ENCODE data around the gene AFF3. TPM values are rescaled to one million over a fixed set of nuclear protein-coding genes. Genes with fewer than 3 reads are reported as not detected.

The AFF3 gene
- total RNA-seq, 2 experiments from 2014 or later: 0.03 TPM

GRCh38 chr2:99801327-99801901, 341.0 kb downstream of the AFF3 start:
- Mint-ChIP-seq H3K36me3 (ENCODE audit: low read depth) (no peaks in the 10 kb centered on the region), H3K4me1 (no peaks in the 10 kb centered on the region), H3K27ac (no peak overlapping the region), H3K4me3 (no peak overlapping the region), H3K9me3 (no peaks in the 10 kb centered on the region), H3K27me3 (peaks cover 2% of the 10 kb centered on the region)
- CTCF ChIA-PET: no interaction called here
- POLR2A ChIA-PET: no interaction called here
- DNase-seq: no peak

DNA sequence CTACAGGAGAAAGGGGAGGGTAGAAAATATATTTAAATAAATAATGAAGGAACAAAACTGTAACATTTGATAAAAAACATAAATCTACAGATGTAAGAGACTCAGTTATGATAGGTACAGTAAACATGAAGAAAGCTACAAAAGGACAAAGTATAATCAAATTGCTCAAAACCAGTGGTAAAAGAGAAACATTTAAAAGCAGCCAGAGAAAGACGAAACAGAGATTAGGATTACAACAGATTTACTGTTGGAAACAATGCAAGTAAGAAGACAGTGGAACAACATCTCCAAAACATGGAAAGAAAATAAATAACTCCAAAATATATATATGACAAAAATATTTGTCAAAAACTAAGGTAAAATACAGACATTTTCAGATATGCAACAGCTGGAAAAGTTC, 344.9 kb downstream of the AFF3 start:
- H3K9me3 Mint-ChIP-seq: no peaks in the 10 kb centered on the region
- H3K4me1 Mint-ChIP-seq: no peaks in the 10 kb centered on the region
- H3K27me3 Mint-ChIP-seq: no peaks in the 10 kb centered on the region
- no peak overlapping the region for H3K27ac Mint-ChIP-seq
- no peaks in the 10 kb centered on the region for H3K36me3 Mint-ChIP-seq (ENCODE audit: low read depth)
- H3K4me3 Mint-ChIP-seq: no peak overlapping the region
- ChIA-PET CTCF (no interaction called here), POLR2A (no interaction called here)
- no peak for DNase-seq

DNA sequence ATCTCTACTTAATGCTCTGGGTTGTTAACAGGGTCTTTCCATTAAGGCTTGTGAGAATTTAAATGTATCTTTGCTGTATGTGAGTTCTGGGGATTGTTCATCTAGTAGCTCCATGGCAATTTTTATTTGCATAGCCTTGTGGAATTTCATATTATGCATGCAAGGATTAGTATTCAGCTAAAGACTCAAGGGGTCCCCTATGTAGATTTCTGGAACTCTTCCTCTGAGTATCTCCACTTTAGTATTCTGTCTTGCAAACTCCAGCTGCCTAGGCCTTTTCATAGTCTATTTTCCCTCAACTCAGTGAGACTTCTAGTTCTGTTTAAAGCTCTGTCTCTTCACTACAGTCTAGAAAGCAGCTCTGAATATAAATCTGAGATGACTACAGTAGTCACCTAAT, 348.0 kb downstream of the AFF3 start:
- Mint-ChIP-seq H3K4me1 (no peaks in the 10 kb centered on the region), H3K27me3 (no peaks in the 10 kb centered on the region), H3K4me3 (no peak overlapping the region), H3K27ac (no peak overlapping the region), H3K9me3 (no peaks in the 10 kb centered on the region), H3K36me3 (ENCODE audit: low read depth) (no peaks in the 10 kb centered on the region)
- DNase-seq: no peak
- CTCF ChIA-PET: no interaction called here
- POLR2A ChIA-PET: no interaction called here

- Mint-ChIP-seq H3K9me3 (no peaks in the 10 kb centered on the region), H3K27me3 (no peaks in the 10 kb centered on the region), H3K36me3 (ENCODE audit: low read depth) (no peaks in the 10 kb centered on the region), H3K4me1 (no peaks in the 10 kb centered on the region), H3K4me3 (no peak overlapping the region), H3K27ac (no peak overlapping the region)
- CTCF ChIA-PET: no interaction called here
- POLR2A ChIA-PET: no interaction called here
- no peak for DNase-seq
These were observed 349.4 kb downstream of the AFF3 start for GRCh38 chr2:99793022-99793421.

DNA sequence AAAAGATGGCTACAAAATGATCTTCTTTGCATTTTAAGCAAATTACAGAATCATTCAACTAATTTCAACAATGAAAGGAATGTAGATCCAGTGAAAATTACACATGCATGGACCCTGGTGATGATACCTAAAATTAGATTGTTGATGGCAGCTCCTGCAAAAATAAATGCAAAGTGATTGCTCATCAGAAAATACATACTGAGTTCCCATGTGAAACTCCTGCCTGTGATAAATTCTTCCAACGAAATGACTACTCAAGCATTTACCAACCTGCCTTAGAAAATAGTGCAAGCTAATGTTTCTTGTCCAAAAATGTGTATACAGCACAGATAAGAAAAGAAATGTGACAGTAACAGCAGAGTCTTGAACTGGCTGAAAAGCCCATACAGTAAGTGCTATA, 352.5 kb downstream of the AFF3 start:
- Mint-ChIP-seq H3K4me3 (no peak overlapping the region), H3K27me3 (no peaks in the 10 kb centered on the region), H3K9me3 (no peaks in the 10 kb centered on the region), H3K36me3 (ENCODE audit: low read depth) (no peaks in the 10 kb centered on the region), H3K27ac (no peak overlapping the region), H3K4me1 (no peaks in the 10 kb centered on the region)
- CTCF ChIA-PET: no interaction called here
- no peak for DNase-seq
- POLR2A ChIA-PET: no interaction called here

- no peak overlapping the region for H3K27ac Mint-ChIP-seq
- ChIA-PET CTCF (interaction anchor here (0.6 kb wide), 1 partner anchor 256 kb away, joined by 5 read pairs; no protein-coding TSS in a partner anchor), POLR2A (no interaction called here)
- no peak overlapping the region for H3K4me3 Mint-ChIP-seq
- H3K36me3 Mint-ChIP-seq (ENCODE audit: low read depth): no peaks in the 10 kb centered on the region
- H3K9me3 Mint-ChIP-seq: no peaks in the 10 kb centered on the region
- H3K27me3 Mint-ChIP-seq: no peaks in the 10 kb centered on the region
- no peak for DNase-seq
- H3K4me1 Mint-ChIP-seq: no peaks in the 10 kb centered on the region
These were observed 354.5 kb downstream of the AFF3 start for GRCh38 chr2:99787769-99788382.

GRCh38 chr2:99786636-99787390, 355.6 kb downstream of the AFF3 start:
- H3K9me3 Mint-ChIP-seq: no peaks in the 10 kb centered on the region
- no peaks in the 10 kb centered on the region for H3K27me3 Mint-ChIP-seq
- no peaks in the 10 kb centered on the region for H3K4me1 Mint-ChIP-seq
- CTCF ChIA-PET: no interaction called here
- no peak overlapping the region for H3K27ac Mint-ChIP-seq
- DNase-seq: no peak
- H3K36me3 Mint-ChIP-seq (ENCODE audit: low read depth): no peaks in the 10 kb centered on the region
- POLR2A ChIA-PET: no interaction called here
- H3K4me3 Mint-ChIP-seq: no peak overlapping the region

DNA sequence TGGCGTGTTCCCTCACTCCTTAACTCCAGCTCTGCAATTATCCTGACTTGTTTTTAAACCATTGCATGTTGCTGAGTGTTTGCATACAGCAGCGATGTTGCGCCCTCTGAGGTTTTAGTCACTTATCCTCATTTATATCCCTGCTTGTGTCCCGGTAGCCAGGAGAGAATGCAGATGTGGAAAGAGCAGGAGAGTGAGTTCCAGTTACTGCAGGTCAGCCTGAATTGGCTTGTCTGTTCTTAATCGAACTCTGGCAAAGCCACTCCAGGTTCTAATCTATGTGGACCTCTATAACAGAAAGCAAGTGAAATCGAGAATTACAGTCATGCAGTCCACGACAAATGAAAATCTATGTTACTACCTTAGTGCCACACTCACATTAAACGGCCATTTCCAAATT, 357.4 kb downstream of the AFF3 start:
- Mint-ChIP-seq H3K36me3 (ENCODE audit: low read depth) (no peaks in the 10 kb centered on the region), H3K4me3 (no peak overlapping the region), H3K27ac (no peak overlapping the region), H3K27me3 (no peaks in the 10 kb centered on the region), H3K9me3 (no peaks in the 10 kb centered on the region), H3K4me1 (no peaks in the 10 kb centered on the region)
- ChIA-PET POLR2A (no interaction called here), CTCF (no interaction called here)
- DNase-seq: no peak

DNA sequence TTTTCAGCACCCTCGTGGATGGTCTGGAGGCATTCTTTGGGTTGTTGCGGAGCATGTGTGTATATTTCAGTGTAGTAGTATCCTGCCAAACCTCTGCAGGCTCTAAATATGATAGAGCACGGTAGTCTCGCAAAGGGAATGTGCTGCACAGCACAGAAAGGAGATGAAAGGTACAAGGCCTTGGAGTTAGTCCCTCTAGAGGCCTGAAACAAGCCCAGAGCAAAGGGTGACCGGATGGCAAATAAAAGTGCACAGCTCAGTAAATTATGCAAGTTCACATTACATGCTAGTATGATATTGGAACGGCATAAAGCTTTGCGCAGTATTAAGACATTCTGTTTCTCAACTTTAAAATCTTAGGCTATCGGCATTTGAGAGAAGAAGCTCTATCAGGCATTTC, 358.1 kb downstream of the AFF3 start:
- no peaks in the 10 kb centered on the region for H3K36me3 Mint-ChIP-seq (ENCODE audit: low read depth)
- POLR2A ChIA-PET: no interaction called here
- H3K4me1 Mint-ChIP-seq: no peaks in the 10 kb centered on the region
- H3K27ac Mint-ChIP-seq: no peak overlapping the region
- no peak overlapping the region for H3K4me3 Mint-ChIP-seq
- H3K27me3 Mint-ChIP-seq: no peaks in the 10 kb centered on the region
- CTCF ChIA-PET: no interaction called here
- H3K9me3 Mint-ChIP-seq: no peaks in the 10 kb centered on the region
- no peak for DNase-seq

DNA sequence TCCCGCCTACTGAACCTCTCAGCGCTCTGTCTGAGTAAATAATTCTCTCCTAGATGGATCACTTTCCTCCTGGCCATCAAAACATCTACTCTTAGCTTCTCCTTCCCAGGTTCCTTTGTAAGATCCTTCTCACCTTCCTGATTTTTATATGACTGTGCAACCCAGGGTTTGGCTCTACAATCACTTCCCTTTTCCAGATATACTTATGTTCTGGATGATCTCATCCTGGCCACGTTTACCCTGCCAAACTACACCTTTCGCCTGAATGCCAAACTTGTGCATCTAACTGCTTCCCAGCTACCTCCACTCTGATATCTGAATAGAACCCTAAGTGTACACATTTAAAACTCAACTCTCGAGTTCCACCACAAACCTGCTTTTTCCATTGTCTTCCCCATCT, 362.1 kb downstream of the AFF3 start:
- Mint-ChIP-seq H3K4me1 (no peaks in the 10 kb centered on the region), H3K36me3 (ENCODE audit: low read depth) (no peaks in the 10 kb centered on the region), H3K4me3 (no peak overlapping the region), H3K9me3 (no peaks in the 10 kb centered on the region), H3K27ac (no peak overlapping the region), H3K27me3 (no peaks in the 10 kb centered on the region)
- CTCF ChIA-PET: no interaction called here
- DNase-seq: no peak
- POLR2A ChIA-PET: no interaction called here

DNA sequence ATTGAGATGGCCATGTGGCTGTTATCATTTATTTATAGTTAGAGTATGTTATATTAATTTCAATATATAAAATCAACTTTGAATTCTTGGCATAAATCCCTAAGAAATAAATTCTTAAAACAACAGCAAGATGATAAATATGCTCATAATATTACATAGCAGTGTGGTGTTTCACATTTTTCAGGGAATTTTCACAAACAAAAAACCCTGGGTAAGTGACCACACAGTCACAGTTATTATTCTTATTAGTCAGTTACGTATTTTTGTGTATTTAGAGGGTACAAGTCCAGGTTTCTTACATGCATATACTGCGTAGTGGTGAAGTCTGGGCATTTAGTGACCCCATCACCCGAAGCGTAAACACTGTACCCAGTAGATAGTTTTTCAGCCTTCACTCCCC, 363.1 kb downstream of the AFF3 start:
- CTCF ChIA-PET: no interaction called here

DNA sequence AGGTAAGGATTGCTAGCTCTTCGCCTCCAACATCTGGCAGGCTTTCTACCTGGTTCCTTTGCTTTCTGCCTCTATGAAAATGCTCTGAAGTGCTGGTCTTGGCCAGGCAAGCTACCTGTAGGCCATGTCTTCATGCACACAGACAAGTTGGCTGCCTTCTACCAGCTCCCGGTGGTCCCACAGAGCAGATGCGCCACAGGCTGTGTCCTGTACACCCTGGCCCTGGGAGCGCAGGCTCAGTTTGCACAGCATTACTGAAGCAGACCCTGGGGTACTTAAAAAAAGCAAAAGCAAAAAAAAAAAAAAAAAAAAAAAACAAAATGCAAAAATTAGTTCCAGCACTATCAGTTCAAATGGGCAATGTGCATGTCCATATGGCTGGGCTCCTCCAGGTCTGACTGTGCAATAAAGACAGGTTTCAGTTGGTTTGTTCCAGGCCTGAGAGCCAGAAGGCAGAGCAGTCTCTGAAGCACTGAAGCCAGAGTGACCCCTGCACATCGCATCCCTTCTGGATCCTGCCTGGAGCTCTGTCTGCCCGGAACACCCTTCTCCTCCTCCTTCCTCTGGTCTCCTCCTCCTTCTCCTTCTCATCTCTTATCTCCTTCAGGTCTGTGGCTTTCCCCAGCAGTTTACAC, 364.6 kb downstream of the AFF3 start:
- Mint-ChIP-seq H3K36me3 (ENCODE audit: low read depth) (no peaks in the 10 kb centered on the region), H3K4me1 (no peaks in the 10 kb centered on the region), H3K27ac (no peak overlapping the region), H3K9me3 (no peaks in the 10 kb centered on the region), H3K27me3 (no peaks in the 10 kb centered on the region), H3K4me3 (no peak overlapping the region)
- ChIA-PET CTCF (no interaction called here), POLR2A (no interaction called here)
- DNase-seq: no peak

More for the DNA sequence above, 363.1 kb downstream of the AFF3 start:
- DNase-seq: no peak
- Mint-ChIP-seq H3K27ac (no peak overlapping the region), H3K4me3 (no peak overlapping the region), H3K27me3 (no peaks in the 10 kb centered on the region), H3K9me3 (no peaks in the 10 kb centered on the region), H3K36me3 (ENCODE audit: low read depth) (no peaks in the 10 kb centered on the region), H3K4me1 (no peaks in the 10 kb centered on the region)
- POLR2A ChIA-PET: no interaction called here

DNA sequence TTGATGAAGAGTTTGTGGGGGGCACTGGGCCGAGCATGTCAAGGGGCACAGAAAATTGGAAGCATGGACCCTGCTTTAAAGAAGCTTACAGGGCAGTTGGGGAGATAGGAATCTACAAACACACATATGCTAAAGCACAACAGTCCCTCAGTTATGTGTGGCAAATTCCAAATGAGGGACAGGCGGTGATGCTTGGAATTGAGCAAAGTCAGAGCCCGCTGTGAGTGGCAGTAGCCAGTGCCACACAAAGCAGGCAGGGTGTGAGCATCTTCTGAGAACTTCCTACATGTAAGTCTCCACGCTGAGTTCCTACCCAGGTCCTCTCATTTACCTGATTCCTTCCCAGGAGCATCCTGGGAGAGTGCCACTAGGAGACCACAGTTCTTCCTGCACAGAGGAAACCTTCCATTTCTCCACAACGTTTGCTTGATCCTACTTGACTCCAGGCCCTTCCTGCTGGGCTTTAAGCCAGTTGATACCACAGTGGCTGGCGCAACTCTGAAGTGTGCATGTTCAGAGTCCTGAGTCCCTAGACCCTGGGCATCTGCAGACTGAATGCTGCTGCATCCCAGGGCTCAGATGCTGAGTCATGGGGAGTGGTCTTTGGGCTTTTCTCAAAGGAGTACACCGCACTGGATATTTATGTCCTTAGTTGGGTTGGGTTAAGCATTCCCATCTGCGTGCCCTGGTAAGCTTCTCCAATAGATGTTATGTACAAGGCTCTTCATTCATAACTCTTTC, 365.3 kb downstream of the AFF3 start:
- POLR2A ChIA-PET: no interaction called here
- DNase-seq: no peak
- Mint-ChIP-seq H3K4me1 (no peaks in the 10 kb centered on the region), H3K27ac (no peak overlapping the region), H3K36me3 (ENCODE audit: low read depth) (no peaks in the 10 kb centered on the region), H3K9me3 (no peaks in the 10 kb centered on the region), H3K4me3 (no peak overlapping the region), H3K27me3 (no peaks in the 10 kb centered on the region)
- CTCF ChIA-PET: no interaction called here

Data from activated CD4-positive, alpha-beta memory T cell treated with anti-CD3 and anti-CD28 coated beads, Interleukin-2, amount 10 ng/mL, durations not matched to agents 7 days and 5 days (primary cell).